Pancreas (tissue), 10 donors: Measurements from ENCODE around the gene NOLC1. TPM values are rescaled to one million over a fixed set of nuclear protein-coding genes. Genes with fewer than 3 reads are reported as not detected.

ENCODE experiments used
- ATAC-seq, 4 donors: fragments of 200-7000 bp; cut with Tn5 transposase; one replicate each; pipeline versions ENCODE4 v1.8.0 to v1.9.1; 2020; ENCODE audit warnings: mild to moderate bottlenecking in 4 of 4, moderate library complexity in 4 of 4
- DNase-seq, 6 donors: peaks; one replicate each; pipeline ENCODE4 v3.0.0-alpha.2; 2020
- FAIRE-seq: peaks from 2 replicates; lab custom pipeline; 2012; peaks lifted over from hg19 to GRCh38; lab: Jason Lieb, UNC
- H3K27ac ChIP-seq, 4 donors: fragments of 200-600 bp; sonication (generic); 1 replicate in 3 of 4; 2 replicates in 1 of 4; pipeline versions ENCODE4 v1.5.0 to v1.8.0; 2020
- H3K27me3 ChIP-seq, 4 donors: fragments of 200-600 bp; one replicate each; pipeline ENCODE4 v1.8.0; 2021
- H3K36me3 ChIP-seq, 3 donors: fragments of 200-600 bp; sonication (generic) in 1 of 3; one replicate each; pipeline versions ENCODE4 v1.5.0 to v1.8.0; 2020 to 2021
- H3K4me1 ChIP-seq, 3 donors: fragments of 200-600 bp; one replicate each; pipeline ENCODE4 v1.8.0; 2021
- H3K4me3 ChIP-seq, 4 donors: fragments of 200-600 bp; sonication (generic) in 2 of 4; one replicate each; pipeline versions ENCODE4 v1.5.0 to v1.8.0; 2020 to 2021
- H3K9me3 ChIP-seq, 4 donors: fragments of 200-600 bp; one replicate each; pipeline ENCODE4 v1.8.0; 2021
- CTCF ChIP-seq, 4 donors: fragments of 200-600 bp; sonication (generic) in 3 of 4; IDR thresholded peaks; one replicate each; pipeline versions ENCODE4 v1.5.0 to v1.8.0; 2021; ENCODE audit warnings: antibody characterized with exemption in 4 of 4
- WGBS, 2 donors: extraction: QIAGEN DNeasy Blood & Tissue Kit; methylation state at CpG; one replicate each; pipeline ENCODE4 v1.1.7; 2013; 5-methylcytosine and 5-hydroxymethylcytosine counted together
- intact Hi-C, 3 donors: fragments of 100-400 bp; cut with DNase I; formaldehyde crosslinking; loops; one replicate each; pipeline versions ENCODE4 v1.11.1 to v1.14.2; 2022
- polyA plus RNA-seq, 2 donors: library from polyadenylated mRNA; stranded (reverse); fragments of 200-250 nt; gene quantifications; one replicate each; pipeline ENCODE4 v1.2.3, GENCODE V29; 2013
- total RNA-seq, 6 donors: library from RNA; stranded (reverse); fragmentation: NEBNext Ultra II Directional in 4 of 6; extraction: Animal tissue kit (Norgen Biotek cat#: 25700) in 4 of 6; gene quantifications; one replicate each; pipeline versions ENCODE4 v1.2.1 to v1.2.4, GENCODE V29; 2021 to 2023
- donor health status: healthy with polysubstance abuse.
- donor health status: DM: no; HTN: no; CAD: no; lungs with moderate emphysema.
- donor health status: DM: no; HTN: no; CAD: no.
- donor health status: control.
- donor health status: control.
- donor health status: Bipolar disorder and iron deficiency.
- donor health status: DM: yes; HTN: yes; CAD: no.
- donor health status: DM: no; HTN: no; CAD: no.
- donor health status: DM: no; HTN: no; CAD: no.
- donor health status: DM: yes; HTN: yes; CAD: no.

NOLC1 gene
- total and polyA plus RNA-seq, 8 donors: 14.8 to 33.7 (median 25.7) TPM

- intact Hi-C loops: no loop called here
- Histone ChIP-seq H3K9me3 (no peaks in the 10 kb centered on the region), H3K4me1 (peaks cover 0 to 13% (median 11%) of the 10 kb centered on the region in 3 donors), H3K4me3 (peak overlapping the region in 3 of 4 donors; percentile 70 to 99 (median 95)), H3K27ac (peak overlapping the region in 3 of 4 donors; percentile 85 to 90 (median 88)), H3K27me3 (no peaks in the 10 kb centered on the region), H3K36me3 (no peaks in the 10 kb centered on the region)
- TF ChIP-seq CTCF (IDR thresholded peaks at IDR 0.05): no peak
- no peak for DNase-seq
- ATAC-seq: no peak
- FAIRE-seq: no peak
- 13 to 15% methylated on average over 8 of the region's 8 CpGs for WGBS, 2 donors
These were observed 20.0 kb upstream of the NOLC1 start for GRCh38 chr10:102132193-102132562.

DNA sequence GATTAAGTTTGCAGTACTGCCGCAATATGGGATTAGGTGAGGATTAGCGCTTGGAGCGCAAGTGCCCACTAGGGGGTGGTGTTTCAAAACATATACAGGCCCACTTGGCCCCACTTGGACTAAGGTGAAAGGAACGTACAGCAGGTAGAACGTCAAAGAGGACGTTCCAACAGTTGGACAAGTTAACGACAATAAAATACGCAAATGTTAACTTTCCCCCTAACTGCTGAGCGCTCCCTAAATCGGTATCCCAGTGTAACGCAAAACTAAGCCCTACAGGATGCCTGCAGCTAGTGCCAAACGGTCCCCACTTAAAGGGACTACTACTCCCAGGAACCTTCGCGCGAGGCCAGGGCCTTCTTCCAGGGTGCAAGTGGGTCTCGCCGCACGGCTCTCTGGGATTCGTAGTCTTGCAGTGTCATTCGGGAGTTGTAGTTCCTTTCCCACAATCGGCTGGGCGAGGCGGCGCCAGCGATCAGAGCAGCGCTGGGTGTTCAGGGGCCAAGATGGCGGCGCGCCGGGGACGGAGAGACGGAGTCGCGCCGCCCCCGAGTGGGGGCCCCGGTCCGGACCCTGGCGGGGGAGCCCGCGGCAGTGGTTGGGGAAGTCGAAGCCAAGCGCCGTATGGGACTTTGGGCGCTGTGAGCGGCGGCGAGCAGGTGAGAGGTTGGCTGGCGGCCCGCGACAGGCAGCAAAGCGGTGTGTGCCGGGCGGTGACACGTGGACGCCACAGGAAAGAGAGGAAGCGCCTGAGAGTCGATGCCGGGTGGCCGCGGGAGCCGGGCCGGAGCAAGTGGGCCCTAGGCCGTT lies 19.4 kb upstream of the NOLC1 start, which contains the start of gene PPRC1:
TSS of gene PPRC1 (plus strand) at position 478 of the 810 bp plus-strand sequence. CDS start at position 507, 29 bp downstream.
- H3K4me1 ChIP-seq: peaks cover 0 to 13% (median 11%) of the 10 kb centered on the region in 3 donors
- DNase-seq (peak; percentile 95 to 99 (median 98)), FAIRE-seq (no peak), ATAC-seq (peak; percentile 93 to 97 (median 94))
- 0% methylated on average over 56 to 64 of the region's 64 CpGs for WGBS, 2 donors
- peak within 1 kb of the TSS; percentile 85 to 90 (median 88) for H3K27ac ChIP-seq
- H3K4me3 ChIP-seq: peak within 1 kb of the TSS; percentile 70 to 99 (median 97)
- peak; percentile 82 to 93 (median 87) for TF ChIP-seq CTCF (IDR thresholded peaks at IDR 0.05)
- H3K27me3 ChIP-seq: no peaks in the 10 kb centered on the region
- H3K9me3 ChIP-seq: no peaks in the 10 kb centered on the region
- H3K36me3 ChIP-seq: no peaks in the 10 kb centered on the region
- intact Hi-C loops: no loop called here

DNA sequence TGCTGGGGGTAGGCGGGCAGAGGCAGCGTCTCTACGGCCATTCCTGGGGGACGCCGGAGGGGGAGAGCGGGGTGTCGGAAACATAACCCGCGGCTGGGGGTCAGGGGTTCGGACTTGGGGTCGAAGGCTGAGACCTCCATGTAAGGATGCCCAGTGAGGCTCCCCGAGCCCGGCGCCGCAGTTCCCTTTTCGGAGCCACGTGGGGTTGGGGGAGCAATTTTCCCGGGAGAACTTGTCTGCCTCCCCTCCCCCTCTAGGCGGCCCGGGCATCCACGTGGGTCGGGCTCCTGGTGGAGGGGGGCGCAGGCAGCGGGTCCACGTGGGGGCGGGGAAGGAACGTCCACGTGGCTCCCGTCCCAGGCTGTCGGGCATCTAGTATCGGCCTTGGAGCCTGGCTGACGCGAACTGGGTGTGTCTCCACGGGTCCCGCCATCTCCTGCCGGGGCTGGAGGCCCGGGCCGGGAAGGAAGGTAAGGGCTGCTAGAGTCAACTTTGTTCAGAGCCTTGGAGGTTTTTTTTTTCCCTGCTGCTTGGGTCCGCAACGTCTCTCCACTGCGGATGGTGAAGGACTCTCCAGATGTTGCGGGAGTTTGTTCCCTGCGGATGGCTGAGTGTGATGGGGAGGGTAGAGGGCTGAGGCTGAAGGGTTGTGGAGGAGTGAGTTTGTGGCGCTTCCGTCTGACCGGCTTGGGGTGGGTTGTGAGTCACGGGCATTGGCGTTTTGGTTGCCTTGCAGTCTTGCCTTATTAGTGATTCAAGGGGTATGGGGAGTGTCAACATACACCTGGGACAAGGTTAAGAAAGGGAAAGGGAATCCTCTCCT lies 18.6 kb upstream of the NOLC1 start:
- TF ChIP-seq CTCF (IDR thresholded peaks at IDR 0.05): no peak
- DNase-seq (peak; percentile 76 to 90 (median 82)), ATAC-seq (peak; percentile 52 to 65 (median 57)), FAIRE-seq (no peak)
- peak overlapping the region; percentile 85 to 90 (median 88) for H3K27ac ChIP-seq
- no peaks in the 10 kb centered on the region for H3K27me3 ChIP-seq
- peaks cover 0 to 13% (median 11%) of the 10 kb centered on the region in 3 donors for H3K4me1 ChIP-seq
- H3K36me3 ChIP-seq: peaks cover 2 to 8% (median 5%) of the 10 kb centered on the region in 3 donors
- peak overlapping the region; percentile 70 to 99 (median 97) for H3K4me3 ChIP-seq
- no peaks in the 10 kb centered on the region for H3K9me3 ChIP-seq
- WGBS, 2 donors: 0 to 1% methylated on average over 44 to 48 of the region's 48 CpGs
- intact Hi-C loops: no loop called here

- DNase-seq: no peak
- Histone ChIP-seq H3K4me1 (peaks cover 0 to 13% (median 11%) of the 10 kb centered on the region in 3 donors), H3K9me3 (no peaks in the 10 kb centered on the region), H3K36me3 (peaks cover 10 to 15% (median 13%) of the 10 kb centered on the region in 3 donors), H3K4me3 (peak overlapping the region in 2 of 4 donors; percentile 70 to 99), H3K27ac (no peak overlapping the region), H3K27me3 (no peaks in the 10 kb centered on the region)
- no peak for ATAC-seq
- no peak for FAIRE-seq
- WGBS, 2 donors: 44 to 46% methylated on average over 2 of the region's 2 CpGs
- intact Hi-C loops: no loop called here
- TF ChIP-seq CTCF (IDR thresholded peaks at IDR 0.05): no peak
These were observed 17.8 kb upstream of the NOLC1 start for GRCh38 chr10:102134416-102134815.
